HG02763 (cell line): Measurements from ENCODE around the gene DMD.
A peak's percentile ranks its signal among the peaks of the same experiment; 100 is the strongest.

Experiments
- ATAC-seq: cut with Tn5 transposase; IDR thresholded peaks from one replicate; pipeline ENCODE4 v1.9.1; 2021; ENCODE audit warnings: mild to moderate bottlenecking, moderate library complexity; ENCODE audit not compliant: unreplicated experiment

The DMD gene

DNA sequence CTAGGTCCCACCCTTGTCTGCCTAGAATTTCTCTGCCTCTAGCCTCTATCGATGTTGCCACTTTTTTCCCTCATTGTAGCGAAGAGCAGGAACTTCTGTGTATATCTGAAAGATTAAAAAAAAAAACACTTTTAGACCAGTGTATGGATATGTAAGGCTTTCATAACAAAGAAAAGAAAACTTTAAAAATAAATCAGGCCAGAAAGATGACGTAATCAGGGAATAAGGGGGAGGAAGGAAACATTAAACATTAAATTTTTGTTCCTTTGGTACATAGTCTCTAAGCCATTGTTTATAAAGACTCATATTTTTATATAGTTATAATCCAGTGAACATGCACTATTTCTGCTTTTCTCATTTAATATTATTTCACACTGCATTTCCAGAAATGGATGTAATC, 2113.3 kb downstream of the DMD start:
- no peak for ATAC-seq

DNA sequence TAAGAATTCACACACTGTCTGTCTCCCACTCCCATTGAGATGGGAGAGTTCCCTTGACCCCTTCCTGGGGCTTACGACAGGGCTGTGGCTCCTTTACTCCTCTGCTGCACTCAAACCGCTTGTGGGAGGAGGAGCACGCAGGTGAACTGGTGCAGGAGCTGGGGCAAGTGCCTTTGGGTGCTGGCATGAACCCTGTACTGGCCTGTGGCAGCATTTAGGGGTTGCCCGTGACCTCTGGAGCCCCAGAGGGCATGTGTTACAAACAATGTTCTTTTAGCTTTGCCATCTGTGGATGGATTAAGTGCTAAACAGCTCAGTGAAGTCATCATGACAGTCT, 2117.7 kb downstream of the DMD start:
- ATAC-seq, result peak; percentile 13

DNA sequence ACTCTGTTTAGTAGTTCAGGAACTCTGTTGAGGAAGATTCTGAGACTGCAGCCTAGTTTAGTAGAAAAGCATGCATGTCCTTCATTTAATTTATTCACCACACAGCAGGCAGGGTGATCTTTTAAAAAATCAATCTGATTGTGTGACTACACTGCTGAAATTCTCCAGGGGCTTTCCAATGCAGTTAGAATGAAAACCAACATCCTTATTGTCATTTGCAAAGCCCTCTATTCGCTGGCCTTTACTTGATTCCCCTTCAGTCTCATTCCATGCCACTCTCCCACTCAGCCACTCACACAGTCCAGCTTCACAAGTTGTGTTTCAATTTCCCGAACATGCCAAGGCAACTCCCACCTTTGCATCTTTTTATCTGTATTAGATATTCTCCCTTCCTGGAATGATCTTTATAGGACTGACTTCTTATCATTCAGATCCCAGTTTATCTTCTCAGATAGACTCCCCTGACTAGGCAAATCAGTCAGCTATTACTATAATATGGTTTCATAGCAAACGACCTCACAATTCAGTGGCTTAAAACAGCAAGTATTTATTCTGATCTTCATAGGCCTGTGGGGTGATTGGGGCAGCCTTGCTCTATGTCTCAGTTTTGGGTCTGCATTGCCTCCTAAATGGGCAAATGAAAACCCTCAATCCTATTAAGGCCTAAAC, 2118.2 kb downstream of the DMD start:
- ATAC-seq, result peak; percentile 51

DNA sequence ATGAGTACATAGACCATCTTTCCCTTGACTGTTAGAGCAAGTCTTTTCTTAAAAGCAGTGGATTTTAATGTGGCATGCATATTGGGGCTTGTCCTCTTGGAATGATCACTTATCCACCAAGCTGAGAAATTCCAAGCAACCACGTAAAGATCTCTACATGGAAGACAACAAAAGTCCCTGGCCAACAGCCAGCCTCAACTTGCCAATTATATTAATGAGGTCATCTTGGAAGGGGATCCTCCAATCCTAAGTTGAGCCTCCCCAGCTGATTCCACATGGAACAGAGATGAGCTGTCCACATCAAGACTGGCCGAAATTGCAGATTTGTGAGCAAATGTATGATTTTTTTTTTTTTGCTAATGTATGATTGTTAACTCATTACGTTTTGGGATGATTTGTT, 2118.9 kb downstream of the DMD start:
- ATAC-seq, result no peak

DNA sequence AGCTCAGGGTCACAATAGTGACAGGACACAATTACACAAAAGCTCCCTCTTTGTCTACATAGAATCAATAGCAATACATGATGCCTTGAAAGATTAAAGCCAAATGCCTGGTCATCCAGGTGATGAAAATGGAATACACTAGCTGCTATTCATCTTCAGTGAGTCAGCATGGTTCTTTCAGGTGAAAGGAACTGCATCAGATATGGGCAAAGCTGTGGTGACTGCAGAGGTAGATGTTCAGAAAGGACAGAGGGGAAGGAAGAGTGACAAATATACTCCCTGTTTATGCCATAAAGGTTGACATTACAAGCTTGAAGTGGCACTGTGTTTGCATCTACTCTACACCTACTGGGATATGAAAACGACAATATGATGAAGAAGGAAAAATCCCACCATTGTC, 2119.5 kb downstream of the DMD start:
- no peak for ATAC-seq

DNA sequence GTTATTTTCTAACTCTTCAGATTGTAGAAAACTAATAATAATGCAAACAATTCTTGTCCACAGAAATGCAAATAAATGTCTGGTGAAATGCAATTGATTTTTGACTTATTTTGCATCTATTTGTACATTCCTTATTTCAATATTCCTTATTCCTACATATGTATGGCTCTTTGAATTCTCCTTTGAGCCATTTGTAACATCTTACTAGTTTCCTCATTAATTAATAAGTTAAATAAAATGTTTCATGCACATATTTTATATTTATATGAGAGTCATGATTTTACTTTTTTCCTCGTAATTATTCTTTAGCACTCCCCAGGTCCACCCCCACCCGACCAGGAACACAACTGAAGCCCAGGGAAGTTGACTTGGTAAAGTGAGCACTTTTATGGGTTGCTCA, 2136.8 kb downstream of the DMD start:
- no peak for ATAC-seq

DNA sequence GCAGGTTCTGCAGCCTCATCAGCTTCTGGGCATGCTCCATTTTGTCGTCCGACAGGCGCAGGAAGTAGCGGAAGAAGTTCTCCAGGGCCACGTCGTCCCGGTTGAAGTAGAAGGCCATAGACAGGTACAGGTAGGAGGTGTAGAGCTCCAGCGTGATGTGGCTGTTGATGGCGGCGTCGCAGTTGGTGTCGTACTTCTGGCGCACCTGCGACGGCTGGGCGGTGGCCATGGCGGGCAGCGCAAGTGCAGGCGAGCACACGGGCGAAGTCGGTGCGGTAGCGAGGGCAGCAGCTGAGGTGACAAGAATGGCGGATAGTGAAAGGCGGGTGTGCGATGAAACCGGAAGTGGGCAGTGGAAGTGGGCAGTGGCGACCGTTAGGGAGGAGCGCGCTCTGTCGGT, 2139.6 kb downstream of the DMD start, which contains the start of gene FTHL17:
FTHL17 (minus strand) TSS at position 317 of the 400 bp plus-strand sequence; CDS start at position 229, 88 bp downstream.
- no peak for ATAC-seq

DNA sequence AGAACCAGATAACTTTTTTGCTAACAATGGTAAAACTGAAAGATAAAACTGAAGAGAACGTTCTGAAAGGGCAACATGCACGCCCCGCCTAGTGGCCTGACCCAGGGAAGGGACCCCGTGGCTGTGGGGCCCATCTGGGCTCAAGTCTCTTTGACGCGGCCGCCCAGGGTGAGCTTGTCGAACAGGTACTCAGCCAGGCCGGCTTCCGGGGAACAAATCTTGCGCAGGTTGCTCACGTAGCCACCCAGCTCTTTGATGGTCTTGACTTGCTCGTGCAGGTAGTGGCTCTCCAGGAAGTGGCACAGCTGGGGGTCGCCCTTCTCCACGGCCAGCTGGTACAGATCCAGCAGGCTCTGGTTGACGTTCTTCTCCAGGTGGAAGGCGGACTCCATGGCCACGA, 2140.1 kb downstream of the DMD start:
- no peak for ATAC-seq

DNA sequence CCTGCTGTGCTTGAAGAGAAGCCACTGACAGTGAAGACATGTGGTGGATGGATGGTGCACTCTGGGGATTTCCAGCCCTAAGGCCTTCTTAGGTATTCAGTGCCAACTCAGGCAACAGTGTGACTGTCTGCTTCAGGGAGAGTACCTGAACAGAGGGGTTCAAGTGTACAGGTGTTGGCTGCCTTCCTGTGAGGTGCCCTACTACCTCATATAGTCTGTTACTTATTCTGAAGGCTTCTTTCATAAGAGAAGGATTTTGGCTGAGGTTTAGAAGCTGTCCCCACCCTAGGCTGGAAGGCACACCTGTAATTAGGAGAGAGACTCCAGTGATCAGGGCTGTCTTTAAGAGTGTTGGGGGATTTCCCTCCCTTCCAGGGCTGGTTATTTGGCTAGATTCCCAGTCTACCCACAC, 2141.3 kb downstream of the DMD start:
- ATAC-seq, result peak; percentile 67
